ENCODE results near the gene ADORA2B.

DNA sequence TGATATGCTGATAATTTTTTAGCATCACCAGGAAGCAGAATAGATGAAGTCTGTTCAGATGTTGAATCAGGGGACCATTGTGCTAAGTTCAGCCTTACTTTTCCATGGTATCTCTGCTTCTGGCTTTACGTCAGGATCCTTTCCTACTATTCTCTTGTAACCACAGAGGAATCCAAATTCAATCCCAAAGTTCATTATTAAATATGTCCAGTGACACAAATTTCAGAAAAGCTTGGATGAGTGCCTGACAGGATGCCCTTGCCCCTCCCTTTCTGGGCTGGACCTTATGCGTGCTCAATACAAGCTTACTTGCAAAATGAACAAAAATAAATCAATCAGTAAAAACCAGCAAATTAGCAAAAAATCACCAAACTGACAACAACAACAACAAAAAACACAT lies 37.6 kb upstream of the ADORA2B start:
- no peak for TF ChIP-seq POLR2A (IDR thresholded peaks at IDR 0.05)
- TF ChIP-seq, protein P1, sequence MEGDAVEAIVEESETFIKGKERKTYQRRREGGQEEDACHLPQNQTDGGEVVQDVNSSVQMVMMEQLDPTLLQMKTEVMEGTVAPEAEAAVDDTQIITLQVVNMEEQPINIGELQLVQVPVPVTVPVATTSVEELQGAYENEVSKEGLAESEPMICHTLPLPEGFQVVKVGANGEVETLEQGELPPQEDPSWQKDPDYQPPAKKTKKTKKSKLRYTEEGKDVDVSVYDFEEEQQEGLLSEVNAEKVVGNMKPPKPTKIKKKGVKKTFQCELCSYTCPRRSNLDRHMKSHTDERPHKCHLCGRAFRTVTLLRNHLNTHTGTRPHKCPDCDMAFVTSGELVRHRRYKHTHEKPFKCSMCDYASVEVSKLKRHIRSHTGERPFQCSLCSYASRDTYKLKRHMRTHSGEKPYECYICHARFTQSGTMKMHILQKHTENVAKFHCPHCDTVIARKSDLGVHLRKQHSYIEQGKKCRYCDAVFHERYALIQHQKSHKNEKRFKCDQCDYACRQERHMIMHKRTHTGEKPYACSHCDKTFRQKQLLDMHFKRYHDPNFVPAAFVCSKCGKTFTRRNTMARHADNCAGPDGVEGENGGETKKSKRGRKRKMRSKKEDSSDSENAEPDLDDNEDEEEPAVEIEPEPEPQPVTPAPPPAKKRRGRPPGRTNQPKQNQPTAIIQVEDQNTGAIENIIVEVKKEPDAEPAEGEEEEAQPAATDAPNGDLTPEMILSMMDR (IDR thresholded peaks at IDR 0.05) = no peak
- no peak for TF ChIP-seq EP300 (IDR thresholded peaks at IDR 0.05)
